ENCODE measurements around the gene FLYWCH1. TPM values are rescaled to one million over a fixed set of nuclear protein-coding genes. Genes with fewer than 3 reads are reported as not detected.

The FLYWCH1 gene
- total and polyA plus RNA-seq, 2 of the 8 experiments (the other 6 are each of a cell fraction or from before 2014, with no cell fraction given): 12.4 to 23.5 TPM

- 85% methylated on average over 10 of the region's 10 CpGs; no CpG with 5 or more reads in 1 of the 2 experiments for WGBS, 2 experiments (ENCODE audit: extremely low coverage in 1 of 2, insufficient coverage in 1 of 2, insufficient read length in 1 of 2, insufficient replicate concordance in 2 of 2, low coverage in 1 of 2, low lambda C conversion rate in 2 of 2, missing lambda C conversion rate in 1 of 2)
- no peak overlapping the region for H3K4me3 ChIP-seq (ENCODE audit: extremely low read depth in 1 of 4, insufficient read depth in 2 of 4, low read depth in 3 of 4, low read length in 4 of 4)
- H3K23me2 ChIP-seq (ENCODE audit: low read depth, low read length): peaks cover 12% of the 10 kb centered on the region; the same call in 1 of the 2 replicates
- H3K4me2 ChIP-seq (ENCODE audit: insufficient read depth in 1 of 2, low read depth in 2 of 2, low read length in 2 of 2): no peak overlapping the region
- H2BK5ac ChIP-seq (ENCODE audit: low read depth, low read length): peak overlapping the region; percentile 26; the same call in 1 of the 2 replicates
- no peaks in the 10 kb centered on the region for H4K20me1 ChIP-seq (replicated peaks in 1 of 2; ENCODE audit: control insufficient read depth in 1 of 2, insufficient read depth in 2 of 2, low read length in 2 of 2)
- H3K4ac ChIP-seq (replicated peaks; ENCODE audit: insufficient read length, low read depth, low read length): no peak overlapping the region
- H3K56ac ChIP-seq (replicated peaks; ENCODE audit: insufficient read length, low read depth, low read length): no peak overlapping the region
- H3K14ac ChIP-seq (ENCODE audit: insufficient read length): no peak overlapping the region
- no peak overlapping the region for H3K27ac ChIP-seq (ENCODE audit: low read depth, low read length)
- no peaks in the 10 kb centered on the region for H3K9me3 ChIP-seq (ENCODE audit: insufficient read depth in 2 of 2, low read depth in 1 of 2, low read length in 1 of 2)
- no peak overlapping the region for H2AFZ ChIP-seq (ENCODE audit: low read length)
- no peak overlapping the region for H4K5ac ChIP-seq (ENCODE audit: insufficient read length, low read depth, low read length)
- no peak overlapping the region for H2BK120ac ChIP-seq (replicated peaks; ENCODE audit: low read depth, low read length)
- H2AK5ac ChIP-seq (ENCODE audit: low read depth, low read length): no peak overlapping the region
- POLR2A ChIA-PET (ENCODE audit: partially characterized antibody): interaction anchor here (0.6 to 25.4 kb wide), 6 partner anchors 8 to 91 kb away, joined by 3 to 455 read pairs (median 10); partner anchors contain the start of genes CLDN6, HCFC1R1, PAQR4 and THOC6
- H4K8ac ChIP-seq (ENCODE audit: extremely low read depth, insufficient read depth, low read length): no peak overlapping the region; the same call in none of the 2 replicates
- peaks cover 3 to 30% (median 27%) of the 10 kb centered on the region in 4 experiments for H3K4me1 ChIP-seq (replicated peaks in 1 of 4; ENCODE audit: control insufficient read depth in 3 of 4, insufficient read depth in 4 of 4, low read length in 3 of 4)
- no peaks in the 10 kb centered on the region for H3K79me2 ChIP-seq (ENCODE audit: control insufficient read depth in 1 of 2, insufficient read depth in 2 of 2, low read length in 2 of 2)
- H3K18ac ChIP-seq (ENCODE audit: extremely low read depth, low read length): no peak overlapping the region
- CTCF ChIA-PET (ENCODE audit: partially characterized antibody): interaction anchor here (0.6 to 5.6 kb wide), 12 partner anchors 9 to 105 kb away, joined by 3 to 41 read pairs (median 4); partner anchors contain the start of gene PKMYT1
- no peak overlapping the region for H2BK20ac ChIP-seq (ENCODE audit: low read length)
- DNase-seq (ENCODE audit: low read depth in 1 of 2, low spot score in 2 of 2): no peak
- no peak overlapping the region for H4K91ac ChIP-seq (replicated peaks; ENCODE audit: insufficient read length, low read length)
- H3K36me3 ChIP-seq (ENCODE audit: control insufficient read depth in 2 of 4, insufficient read depth in 4 of 4, low read length in 3 of 4): no peaks in the 10 kb centered on the region
- H3K27me3 ChIP-seq (replicated peaks in 1 of 4; ENCODE audit: control insufficient read depth in 3 of 4, extremely low read depth in 1 of 4, insufficient read depth in 3 of 4, low read length in 3 of 4): no peaks in the 10 kb centered on the region; a peak in 2 of 7 replicates
- H3K9ac ChIP-seq (replicated peaks in 1 of 4; ENCODE audit: extremely low read depth in 1 of 4, low read depth in 3 of 4, low read length in 3 of 4): no peak overlapping the region
- no peaks in the 10 kb centered on the region for H3K79me1 ChIP-seq (ENCODE audit: low read depth, low read length)
- H2BK15ac ChIP-seq (ENCODE audit: low read length): peak overlapping the region; percentile 97; the same call in 1 of the 2 replicates
- peak overlapping the region; percentile 75; the same call in 1 of the 2 replicates for H2BK12ac ChIP-seq (ENCODE audit: low read depth, low read length)
- no peak overlapping the region for H3K23ac ChIP-seq (ENCODE audit: insufficient read length)
- FAIRE-seq: no peak
- no peak for TF ChIP-seq NRF1 (IDR thresholded peaks at IDR 0.05; ENCODE audit: low read depth, low read length)
- no peak for TF ChIP-seq RFX5 (IDR thresholded peaks at IDR 0.05; ENCODE audit: borderline replicate concordance, low read depth, low read length)
Observed at GRCh38 chr16:2959206-2959605, 47.5 kb downstream of the FLYWCH1 start.

All from H1 (cell line).